Mesendoderm (in vitro differentiated cells): ENCODE measurements around the gene CADM1.

Experiments
- DNase-seq: peaks from one replicate; pipeline ENCODE4 v3.0.0; 2013
- H2AK5ac ChIP-seq: 2 replicates; pipeline ENCODE4 v1.6.1; 2013; ENCODE audit warnings: low read length, inconsistent platforms
- H2BK120ac ChIP-seq: 2 replicates; pipeline ENCODE4 v1.6.1; 2013; ENCODE audit warnings: low read depth, mild to moderate bottlenecking, low read length, moderate library complexity, mixed read lengths
- H2BK15ac ChIP-seq: replicated peaks from 2 replicates; pipeline ENCODE4 v1.6.1; 2013; ENCODE audit warnings: low read depth, mild to moderate bottlenecking, moderate library complexity
- H2BK5ac ChIP-seq: 2 replicates; pipeline ENCODE4 v1.6.1; 2013; ENCODE audit warnings: low read length, inconsistent platforms
- H3K18ac ChIP-seq: 2 replicates; pipeline ENCODE4 v1.6.1; 2013; ENCODE audit warnings: mild to moderate bottlenecking, low read length, mixed read lengths
- H3K23ac ChIP-seq: one replicate; pipeline ENCODE4 v1.6.1; 2013; ENCODE audit warnings: low read length
- H3K27ac ChIP-seq: 2 replicates; pipeline ENCODE4 v1.5.1; 2013; ENCODE audit warnings: low read depth, mild to moderate bottlenecking, inconsistent platforms, low read length, moderate library complexity
- H3K27me3 ChIP-seq: 2 replicates; pipeline ENCODE4 v1.6.1; 2013; ENCODE audit warnings: low read length, control low read depth, mild to moderate bottlenecking, inconsistent platforms; ENCODE audit not compliant: insufficient read depth, poor library complexity
- H3K36me3 ChIP-seq: 2 replicates; pipeline ENCODE4 v1.6.1; 2013; ENCODE audit warnings: low read length, inconsistent platforms; ENCODE audit not compliant: control insufficient read depth, insufficient read depth
- H3K4ac ChIP-seq: one replicate; pipeline ENCODE4 v1.6.1; 2013; ENCODE audit warnings: low read depth, mild to moderate bottlenecking, low read length, moderate library complexity
- H3K4me1 ChIP-seq: 2 replicates; pipeline ENCODE4 v1.6.1; 2013; ENCODE audit warnings: low read depth, low read length, inconsistent platforms; ENCODE audit not compliant: control insufficient read depth
- H3K4me2 ChIP-seq: 2 replicates; pipeline ENCODE4 v1.6.1; 2013; ENCODE audit warnings: low read length
- H3K4me3 ChIP-seq: 2 replicates; pipeline ENCODE4 v1.5.1; 2013; ENCODE audit warnings: mild to moderate bottlenecking, low read length
- H3K56ac ChIP-seq: one replicate; pipeline ENCODE4 v1.6.1; 2013; ENCODE audit warnings: low read length
- H3K79me1 ChIP-seq: 2 replicates; pipeline ENCODE4 v1.6.1; 2013; ENCODE audit warnings: low read length, inconsistent platforms
- H3K79me2 ChIP-seq: 2 replicates; pipeline ENCODE4 v1.6.1; 2013; ENCODE audit warnings: mild to moderate bottlenecking, low read length; ENCODE audit not compliant: control insufficient read depth, insufficient read depth
- H3K9ac ChIP-seq: 2 replicates; pipeline ENCODE4 v1.6.1; 2013; ENCODE audit warnings: low read length, inconsistent platforms
- H4K5ac ChIP-seq: one replicate; pipeline ENCODE4 v1.6.1; 2013; ENCODE audit warnings: low read length
- H4K8ac ChIP-seq: one replicate; pipeline ENCODE4 v1.6.1; 2013; ENCODE audit warnings: low read depth, mild to moderate bottlenecking, control low read depth, low read length, moderate library complexity
- WGBS: extraction: QIAGEN DNeasy Blood & Tissue Kit; methylation state at CpG from one replicate; pipeline ENCODE4 v1.1.7; 2013; ENCODE audit warnings: low lambda C conversion rate, missing lambda C conversion rate; ENCODE audit not compliant: insufficient coverage; ENCODE audit errors: extremely low coverage; 5-methylcytosine and 5-hydroxymethylcytosine counted together

CADM1 gene

GRCh38 chr11:115183830-115184229 lies 320.4 kb downstream of the CADM1 start:
- WGBS = no CpG with 5 or more reads among the region's 6 CpGs

DNA sequence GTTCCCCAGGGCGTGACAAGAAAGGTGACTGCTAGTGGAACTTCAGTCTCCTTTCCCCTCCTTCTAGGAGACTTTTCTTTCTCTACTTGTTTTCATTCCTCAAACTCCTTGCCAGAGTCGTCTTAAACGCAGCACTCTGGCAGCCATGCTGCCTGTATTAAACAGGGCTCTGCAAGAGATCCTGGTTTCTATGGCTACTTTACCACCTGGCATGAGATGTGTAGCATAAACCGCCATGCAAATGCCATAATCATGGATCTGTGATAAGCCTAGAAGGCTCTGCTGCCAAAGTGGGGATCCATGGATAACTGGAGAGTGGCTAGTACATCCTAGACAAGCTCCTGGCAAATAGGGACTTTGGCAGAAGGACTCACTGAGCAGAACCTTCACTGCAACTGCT lies 321.1 kb downstream of the CADM1 start:
- no CpG with 5 or more reads among the region's 4 CpGs for WGBS
- no peak overlapping the region for H3K9ac ChIP-seq
- no peaks in the 10 kb centered on the region for H3K4me1 ChIP-seq

More at GRCh38 chr11:115183830-115184229, 320.4 kb downstream of the CADM1 start:
- Histone ChIP-seq H3K79me2 (no peaks in the 10 kb centered on the region), H3K27me3 (no peaks in the 10 kb centered on the region), H4K8ac (no peak overlapping the region), H3K79me1 (no peaks in the 10 kb centered on the region), H3K27ac (no peak overlapping the region), H3K36me3 (no peaks in the 10 kb centered on the region), H2BK5ac (no peak overlapping the region), H4K5ac (no peak overlapping the region), H3K4me3 (no peak overlapping the region), H2BK120ac (no peak overlapping the region), H2BK15ac (no peak overlapping the region), H3K4me1 (no peaks in the 10 kb centered on the region), H3K4me2 (no peak overlapping the region), H3K18ac (no peak overlapping the region), H2AK5ac (no peak overlapping the region), H3K9ac (no peak overlapping the region), H3K56ac (no peak overlapping the region), H3K23ac (no peak overlapping the region), H3K4ac (no peak overlapping the region)
- no peak for DNase-seq

DNA sequence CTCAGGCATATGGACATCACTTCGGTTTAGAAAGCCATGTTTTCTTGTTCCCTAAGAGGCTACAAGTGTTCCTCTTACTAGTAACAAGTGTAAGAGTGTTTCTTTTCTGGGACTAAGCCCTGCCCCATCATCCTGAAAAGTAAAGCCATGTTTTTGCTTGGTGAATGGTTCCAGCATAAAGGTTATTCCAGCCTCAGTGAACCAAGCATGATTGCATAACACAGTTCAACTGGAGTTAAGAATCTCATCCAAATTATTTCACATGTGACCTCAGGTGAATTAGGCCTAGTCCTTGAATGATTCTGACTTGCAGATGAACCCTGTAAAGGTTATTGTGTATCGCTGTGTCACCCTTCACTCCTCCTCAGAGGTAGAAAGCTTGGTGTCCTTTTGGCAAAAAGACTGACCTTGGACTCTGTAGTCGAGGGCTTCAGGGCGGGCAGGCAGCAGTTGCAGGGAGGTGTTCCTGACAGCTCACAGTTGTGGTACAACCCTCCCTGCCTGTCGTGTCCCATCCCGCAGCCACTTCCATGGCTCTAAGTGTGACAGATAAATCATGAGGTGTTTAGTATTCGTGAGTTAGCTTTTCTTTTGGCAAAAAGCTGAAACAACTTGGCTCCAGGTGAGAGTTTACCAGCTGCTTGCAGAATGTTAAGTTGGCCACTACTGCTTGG lies 321.8 kb downstream of the CADM1 start:
- H3K27me3 ChIP-seq = no peaks in the 10 kb centered on the region
- no peak overlapping the region for H2BK15ac ChIP-seq
- no peak overlapping the region for H4K5ac ChIP-seq
- H2AK5ac ChIP-seq = no peak overlapping the region
- no peaks in the 10 kb centered on the region for H3K79me2 ChIP-seq
- WGBS = no CpG with 5 or more reads among the region's 7 CpGs
- H3K56ac ChIP-seq = no peak overlapping the region
- H3K4me2 ChIP-seq = no peak overlapping the region
- no peak overlapping the region for H3K27ac ChIP-seq
- DNase-seq = no peak
- no peak overlapping the region for H3K18ac ChIP-seq
- no peaks in the 10 kb centered on the region for H3K36me3 ChIP-seq
- no peak overlapping the region for H3K4ac ChIP-seq
- no peak overlapping the region for H3K9ac ChIP-seq
- H4K8ac ChIP-seq = no peak overlapping the region
- no peak overlapping the region for H2BK5ac ChIP-seq
- no peaks in the 10 kb centered on the region for H3K4me1 ChIP-seq
- H3K79me1 ChIP-seq = no peaks in the 10 kb centered on the region
- H3K4me3 ChIP-seq = no peak overlapping the region
- no peak overlapping the region for H2BK120ac ChIP-seq
- no peak overlapping the region for H3K23ac ChIP-seq

More for the DNA sequence above, 321.1 kb downstream of the CADM1 start:
- no peak overlapping the region for H2BK15ac ChIP-seq
- H2BK5ac ChIP-seq = no peak overlapping the region
- H2BK120ac ChIP-seq = no peak overlapping the region
- H3K23ac ChIP-seq = no peak overlapping the region
- no peak overlapping the region for H3K4me2 ChIP-seq
- H3K4ac ChIP-seq = peak overlapping the region; percentile 60
- H3K79me2 ChIP-seq = no peaks in the 10 kb centered on the region
- no peaks in the 10 kb centered on the region for H3K27me3 ChIP-seq
- H4K8ac ChIP-seq = no peak overlapping the region
- no peak overlapping the region for H3K56ac ChIP-seq
- DNase-seq = no peak
- no peak overlapping the region for H4K5ac ChIP-seq
- H3K79me1 ChIP-seq = no peaks in the 10 kb centered on the region
- no peak overlapping the region for H2AK5ac ChIP-seq
- H3K36me3 ChIP-seq = no peaks in the 10 kb centered on the region
- H3K27ac ChIP-seq = no peak overlapping the region
- no peak overlapping the region for H3K4me3 ChIP-seq
- no peak overlapping the region for H3K18ac ChIP-seq

GRCh38 chr11:115181538-115181937 lies 322.7 kb downstream of the CADM1 start:
- H3K4me1 ChIP-seq = no peaks in the 10 kb centered on the region
- no peaks in the 10 kb centered on the region for H3K36me3 ChIP-seq
- no peak overlapping the region for H3K4me2 ChIP-seq
- H4K5ac ChIP-seq = no peak overlapping the region
- WGBS = no CpG with 5 or more reads among the region's 12 CpGs
- H2AK5ac ChIP-seq = no peak overlapping the region
- no peak overlapping the region for H3K23ac ChIP-seq
- H3K27me3 ChIP-seq = no peaks in the 10 kb centered on the region
- no peak overlapping the region for H3K4me3 ChIP-seq
- H3K56ac ChIP-seq = no peak overlapping the region
- no peak overlapping the region for H2BK5ac ChIP-seq
- DNase-seq = no peak
- H4K8ac ChIP-seq = no peak overlapping the region
- no peak overlapping the region for H2BK120ac ChIP-seq
- no peaks in the 10 kb centered on the region for H3K79me1 ChIP-seq
- H3K27ac ChIP-seq = no peak overlapping the region
- no peaks in the 10 kb centered on the region for H3K79me2 ChIP-seq
- H3K4ac ChIP-seq = no peak overlapping the region
- H2BK15ac ChIP-seq = no peak overlapping the region
- no peak overlapping the region for H3K9ac ChIP-seq
- no peak overlapping the region for H3K18ac ChIP-seq

DNA sequence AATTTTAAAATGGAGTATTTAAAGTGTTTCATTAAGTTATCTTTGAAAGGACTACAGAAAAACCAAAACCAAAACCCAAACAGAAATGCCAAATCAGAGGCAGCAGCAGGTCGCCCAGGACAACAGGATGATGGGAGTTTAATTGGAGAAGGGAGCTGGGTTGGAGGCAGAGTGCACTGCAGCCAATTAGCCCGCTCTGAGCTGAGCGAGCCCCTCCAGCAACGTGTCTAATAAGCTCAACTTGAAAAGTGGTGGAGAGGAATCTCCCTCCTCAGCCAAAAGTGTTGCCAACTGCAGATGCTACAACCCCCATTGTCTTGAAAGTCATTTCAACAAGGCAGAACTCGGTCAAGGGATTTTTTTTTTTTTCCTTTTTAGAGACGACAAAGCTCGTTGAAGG lies 323.9 kb downstream of the CADM1 start:
- no peaks in the 10 kb centered on the region for H3K79me2 ChIP-seq
- no peaks in the 10 kb centered on the region for H3K36me3 ChIP-seq
- no peak overlapping the region for H2BK120ac ChIP-seq
- H3K56ac ChIP-seq = no peak overlapping the region
- DNase-seq = no peak
- H4K5ac ChIP-seq = no peak overlapping the region
- no peak overlapping the region for H3K4me3 ChIP-seq
- no peak overlapping the region for H3K4ac ChIP-seq
- no peak overlapping the region for H3K27ac ChIP-seq
- no CpG with 5 or more reads among the region's 7 CpGs for WGBS
- no peak overlapping the region for H3K18ac ChIP-seq
- no peak overlapping the region for H2BK5ac ChIP-seq
- no peak overlapping the region for H3K9ac ChIP-seq
- no peak overlapping the region for H2BK15ac ChIP-seq
- no peak overlapping the region for H4K8ac ChIP-seq
- H3K4me1 ChIP-seq = no peaks in the 10 kb centered on the region
- H3K79me1 ChIP-seq = no peaks in the 10 kb centered on the region
- H3K27me3 ChIP-seq = no peaks in the 10 kb centered on the region
- no peak overlapping the region for H2AK5ac ChIP-seq
- no peak overlapping the region for H3K4me2 ChIP-seq
- no peak overlapping the region for H3K23ac ChIP-seq

GRCh38 chr11:115179636-115180035 lies 324.6 kb downstream of the CADM1 start:
- Histone ChIP-seq H3K18ac (no peak overlapping the region), H3K79me2 (no peaks in the 10 kb centered on the region), H3K56ac (no peak overlapping the region), H3K4me2 (no peak overlapping the region), H2BK120ac (no peak overlapping the region), H3K9ac (no peak overlapping the region), H4K8ac (no peak overlapping the region), H3K4me3 (no peak overlapping the region), H3K27me3 (no peaks in the 10 kb centered on the region), H3K79me1 (no peaks in the 10 kb centered on the region), H3K36me3 (no peaks in the 10 kb centered on the region), H2BK15ac (no peak overlapping the region), H4K5ac (no peak overlapping the region), H2BK5ac (no peak overlapping the region), H3K23ac (no peak overlapping the region), H3K27ac (no peak overlapping the region), H2AK5ac (no peak overlapping the region), H3K4me1 (no peaks in the 10 kb centered on the region), H3K4ac (no peak overlapping the region)
- no peak for DNase-seq
- WGBS = no CpG with 5 or more reads among the region's 3 CpGs
